BE2C (cell line): ENCODE measurements around the gene PRR20G.

Experiments
- DNase-seq: peaks from one replicate; pipeline ENCODE4 v3.0.0-alpha.2; 2020
- H3K27me3 ChIP-seq: fragments of 250-450 bp; sonication (Bioruptor Pico); 2 replicates; pipeline ENCODE4 v1.5.1; 2020; ENCODE audit warnings: mild to moderate bottlenecking
- H3K36me3 ChIP-seq: fragments of 250-450 bp; sonication (Bioruptor Pico); 2 replicates; pipeline ENCODE4 v1.5.1; 2020; ENCODE audit warnings: mild to moderate bottlenecking
- H3K4me1 ChIP-seq: fragments of 250-450 bp; sonication (Bioruptor Pico); 2 replicates; pipeline ENCODE4 v1.5.1; 2020
- H3K4me3 ChIP-seq: 2 replicates; pipeline ENCODE4 v1.5.1; 2011; ENCODE audit warnings: low read depth, low read length
- H3K9me3 ChIP-seq: fragments of 250-450 bp; sonication (Bioruptor Pico); 2 replicates; pipeline ENCODE4 v1.5.1; 2020
- TF ChIP-seq, protein P1 (sequence below): IDR thresholded peaks from 2 replicates; pipeline ENCODE4 v1.5.1; 2012; ENCODE audit warnings: mild to moderate bottlenecking, low read depth, low read length

PRR20G gene

GRCh38 chr3:127291611-127292010 lies 3.8 kb upstream of the PRR20G start:
- Histone ChIP-seq H3K36me3 (no peaks in the 10 kb centered on the region), H3K27me3 (no peaks in the 10 kb centered on the region), H3K9me3 (no peaks in the 10 kb centered on the region; the same call in 1 of the 2 replicates), H3K4me1 (no peaks in the 10 kb centered on the region), H3K4me3 (no peak overlapping the region)
- TF ChIP-seq, protein P1, sequence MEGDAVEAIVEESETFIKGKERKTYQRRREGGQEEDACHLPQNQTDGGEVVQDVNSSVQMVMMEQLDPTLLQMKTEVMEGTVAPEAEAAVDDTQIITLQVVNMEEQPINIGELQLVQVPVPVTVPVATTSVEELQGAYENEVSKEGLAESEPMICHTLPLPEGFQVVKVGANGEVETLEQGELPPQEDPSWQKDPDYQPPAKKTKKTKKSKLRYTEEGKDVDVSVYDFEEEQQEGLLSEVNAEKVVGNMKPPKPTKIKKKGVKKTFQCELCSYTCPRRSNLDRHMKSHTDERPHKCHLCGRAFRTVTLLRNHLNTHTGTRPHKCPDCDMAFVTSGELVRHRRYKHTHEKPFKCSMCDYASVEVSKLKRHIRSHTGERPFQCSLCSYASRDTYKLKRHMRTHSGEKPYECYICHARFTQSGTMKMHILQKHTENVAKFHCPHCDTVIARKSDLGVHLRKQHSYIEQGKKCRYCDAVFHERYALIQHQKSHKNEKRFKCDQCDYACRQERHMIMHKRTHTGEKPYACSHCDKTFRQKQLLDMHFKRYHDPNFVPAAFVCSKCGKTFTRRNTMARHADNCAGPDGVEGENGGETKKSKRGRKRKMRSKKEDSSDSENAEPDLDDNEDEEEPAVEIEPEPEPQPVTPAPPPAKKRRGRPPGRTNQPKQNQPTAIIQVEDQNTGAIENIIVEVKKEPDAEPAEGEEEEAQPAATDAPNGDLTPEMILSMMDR, result no peak
- no peak for DNase-seq

DNA sequence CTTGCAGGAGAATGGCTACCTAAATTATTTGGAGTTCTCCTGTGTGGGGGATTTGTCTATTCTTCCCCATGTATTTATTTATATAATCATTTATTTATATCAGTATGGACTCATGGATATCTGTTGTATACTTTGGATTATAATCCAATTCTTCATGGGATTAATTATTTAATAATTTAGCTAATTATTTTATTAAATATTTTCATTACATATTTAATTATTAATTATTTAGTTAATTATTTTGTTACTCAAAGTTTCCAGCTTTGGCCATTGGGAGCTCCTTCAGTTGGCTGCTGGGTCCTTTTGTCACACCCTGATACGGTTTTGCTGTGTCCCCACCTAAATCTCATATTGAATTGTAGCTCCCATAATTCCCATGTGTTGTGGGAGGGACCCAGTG lies 3.3 kb upstream of the PRR20G start:
- no peaks in the 10 kb centered on the region for H3K27me3 ChIP-seq
- no peaks in the 10 kb centered on the region for H3K4me1 ChIP-seq
- no peak overlapping the region for H3K4me3 ChIP-seq
- no peaks in the 10 kb centered on the region for H3K36me3 ChIP-seq
- TF ChIP-seq, protein P1, result no peak
- DNase-seq, result no peak
- H3K9me3 ChIP-seq, result no peaks in the 10 kb centered on the region; the same call in 1 of the 2 replicates

GRCh38 chr3:127289706-127290575 lies 2.1 kb upstream of the PRR20G start:
- no peaks in the 10 kb centered on the region for H3K27me3 ChIP-seq
- DNase-seq, result no peak
- TF ChIP-seq, protein P1, result no peak
- no peaks in the 10 kb centered on the region; the same call in 1 of the 2 replicates for H3K9me3 ChIP-seq
- no peaks in the 10 kb centered on the region for H3K4me1 ChIP-seq
- no peak overlapping the region for H3K4me3 ChIP-seq
- H3K36me3 ChIP-seq, result no peaks in the 10 kb centered on the region

- Histone ChIP-seq H3K4me3 (no peak overlapping the region), H3K27me3 (no peaks in the 10 kb centered on the region), H3K4me1 (no peaks in the 10 kb centered on the region), H3K36me3 (no peaks in the 10 kb centered on the region), H3K9me3 (no peaks in the 10 kb centered on the region; the same call in 1 of the 2 replicates)
- no peak for DNase-seq
- TF ChIP-seq, protein P1, result peak; percentile 19; the same call in 1 of the 2 replicates
Measured at GRCh38 chr3:127288921-127289705, 1.3 kb upstream of the PRR20G start.

- no peaks in the 10 kb centered on the region for H3K27me3 ChIP-seq
- no peaks in the 10 kb centered on the region for H3K36me3 ChIP-seq
- TF ChIP-seq, protein P1, result no peak
- H3K4me1 ChIP-seq, result no peaks in the 10 kb centered on the region
- H3K4me3 ChIP-seq, result no peak overlapping the region
- DNase-seq, result no peak
- no peaks in the 10 kb centered on the region for H3K9me3 ChIP-seq
Measured at GRCh38 chr3:127288343-127288742, 497 bp upstream of the PRR20G start.
